WTC11 (cell line): ENCODE data around the gene RELCH. TPM values are rescaled to one million over a fixed set of nuclear protein-coding genes. Genes with fewer than 3 reads are reported as not detected.

Experiments used
- ATAC-seq: fragments of 200-7000 bp; cut with Tn5 transposase; 2 replicates; pipeline ENCODE4 v1.10.0; 2021; ENCODE audit warnings: mild to moderate bottlenecking, moderate library complexity
- CTCF ChIA-PET: fragments of 300-600 bp; sonication (Branson Sonifier 250); formaldehyde crosslinking; loops from one replicate; lab custom pipeline; 2021; ENCODE audit warnings: antibody characterized with exemption; lab: Charles Lee
- POLR2A ChIA-PET: fragments of 350-600 bp; sonication (Branson Sonifier 250); formaldehyde crosslinking; loops from one replicate; lab custom pipeline; 2021; ENCODE audit warnings: antibody characterized with exemption; lab: Charles Lee
- DNase-seq: peaks from one replicate; pipeline ENCODE4 v3.0.0; 2021; ENCODE audit warnings: low spot score
- H3K27ac Mint-ChIP-seq: 2 replicates; pipeline ENCODE4 v1.8.0; 2021; ENCODE audit warnings: mixed read lengths
- H3K27me3 Mint-ChIP-seq: 2 replicates; pipeline ENCODE4 v1.8.0; 2021; ENCODE audit warnings: low read depth, mild to moderate bottlenecking, moderate library complexity, mixed read lengths
- H3K36me3 Mint-ChIP-seq: 2 replicates; pipeline ENCODE4 v1.8.0; 2021; ENCODE audit warnings: mixed read lengths
- H3K4me1 Mint-ChIP-seq: 2 replicates; pipeline ENCODE4 v1.8.0; 2022; ENCODE audit warnings: mixed read lengths
- H3K4me3 Mint-ChIP-seq: 2 replicates; pipeline ENCODE4 v1.8.0; 2021; ENCODE audit warnings: mild to moderate bottlenecking, moderate library complexity, mixed read lengths
- H3K9me3 Mint-ChIP-seq: 2 replicates; pipeline ENCODE4 v1.8.0; 2021; ENCODE audit warnings: mixed read lengths
- AR ChIP-seq: fragments of 250-450 bp; sonication (Bioruptor Pico); IDR thresholded peaks from 2 replicates; pipeline ENCODE4 v1.9.0; 2021; ENCODE audit warnings: mild to moderate bottlenecking
- EMX1 ChIP-seq: fragments of 250-450 bp; sonication (Bioruptor Pico); IDR thresholded peaks from 2 replicates; pipeline ENCODE4 v1.8.0; 2021; ENCODE audit warnings: mild to moderate bottlenecking
- ESRRA ChIP-seq: sonication (generic); formaldehyde crosslinking; IDR thresholded peaks from 2 replicates; pipeline ENCODE4 v1.8.1; 2022; ENCODE audit warnings: mild to moderate bottlenecking, missing genetic modification reagents, borderline replicate concordance
- FOXJ3 ChIP-seq: sonication (generic); formaldehyde crosslinking; IDR thresholded peaks from 2 replicates; pipeline ENCODE4 v1.9.0; 2021; ENCODE audit warnings: missing genetic modification reagents, mild to moderate bottlenecking, borderline replicate concordance
- FOXK1 ChIP-seq: sonication (generic); formaldehyde crosslinking; IDR thresholded peaks from 2 replicates; pipeline ENCODE4 v1.8.0; 2022; ENCODE audit warnings: mild to moderate bottlenecking, moderate library complexity, missing genetic modification reagents
- GTF2I ChIP-seq: fragments of 250-450 bp; sonication (Bioruptor Pico); conservative IDR thresholded peaks from 2 replicates; pipeline ENCODE4 v1.4.0; 2021; ENCODE audit warnings: mild to moderate bottlenecking
- HMGXB4 ChIP-seq: sonication (generic); formaldehyde crosslinking; IDR thresholded peaks from 2 replicates; pipeline ENCODE4 v1.8.1; 2023; ENCODE audit warnings: mild to moderate bottlenecking, moderate library complexity, missing genetic modification reagents
- SOX15 ChIP-seq: fragments of 250-450 bp; sonication (Bioruptor Pico); IDR thresholded peaks from 2 replicates; pipeline ENCODE4 v1.9.0; 2021; ENCODE audit warnings: mild to moderate bottlenecking
- TP53 ChIP-seq: sonication (generic); formaldehyde crosslinking; IDR thresholded peaks from 2 replicates; pipeline ENCODE4 v1.8.1; 2023; ENCODE audit warnings: mild to moderate bottlenecking, missing genetic modification reagents
- USF1 ChIP-seq: sonication (generic); formaldehyde crosslinking; IDR thresholded peaks from 2 replicates; pipeline ENCODE4 v1.8.0; 2022; ENCODE audit warnings: mild to moderate bottlenecking, missing genetic modification reagents
- USF2 ChIP-seq: sonication (generic); formaldehyde crosslinking; IDR thresholded peaks from 2 replicates; pipeline ENCODE4 v1.8.1; 2023; ENCODE audit warnings: mild to moderate bottlenecking, missing genetic modification reagents, moderate library complexity
- ZBTB21 ChIP-seq: sonication (generic); formaldehyde crosslinking; IDR thresholded peaks from 2 replicates; pipeline ENCODE4 v1.8.1; 2023; ENCODE audit warnings: mild to moderate bottlenecking, missing genetic modification reagents, borderline replicate concordance
- ZNF232 ChIP-seq: sonication (generic); formaldehyde crosslinking; IDR thresholded peaks from 2 replicates; pipeline ENCODE4 v1.8.0; 2022; ENCODE audit warnings: mild to moderate bottlenecking, missing genetic modification reagents
- ZNF263 ChIP-seq: sonication (generic); formaldehyde crosslinking; IDR thresholded peaks from 2 replicates; pipeline ENCODE4 v1.8.1; 2022; ENCODE audit warnings: low read depth, mild to moderate bottlenecking, moderate library complexity, missing genetic modification reagents
- ZNF425 ChIP-seq: fragments of 250-450 bp; sonication (Bioruptor Pico); conservative IDR thresholded peaks from 2 replicates; pipeline ENCODE4 v1.9.0; 2021; ENCODE audit warnings: mild to moderate bottlenecking
- total RNA-seq: library from RNA; stranded (reverse); gene quantifications from 3 replicates; pipeline ENCODE4 v1.2.3, GENCODE V29; 2021

Gene RELCH
- total RNA-seq, 1 experiment from 2014 or later = 30.2 TPM

- Mint-ChIP-seq H3K27me3 (no peaks in the 10 kb centered on the region), H3K27ac (no peak overlapping the region), H3K4me3 (no peak overlapping the region), H3K36me3 (peaks cover 6% of the 10 kb centered on the region), H3K9me3 (no peaks in the 10 kb centered on the region), H3K4me1 (peaks cover 4% of the 10 kb centered on the region)
- CTCF ChIA-PET = interaction anchor here (0.6 kb wide), 1 partner anchor 167 kb away, joined by 3 read pairs; no protein-coding TSS in a partner anchor
- ATAC-seq (no peak), DNase-seq (no peak)
- POLR2A ChIA-PET = no interaction called here
- TF ChIP-seq AR (CRISPR knock-in tag) = no peak
- TF ChIP-seq FOXK1 (CRISPR knock-in tag) = no peak
- TF ChIP-seq ZNF232 (CRISPR knock-in tag) = no peak
- TF ChIP-seq ZNF425 (CRISPR knock-in tag) = no peak
- no peak for TF ChIP-seq ESRRA (CRISPR knock-in tag)
- no peak for TF ChIP-seq USF1 (CRISPR knock-in tag)
- no peak for TF ChIP-seq TP53
- no peak for TF ChIP-seq SOX15 (CRISPR knock-in tag)
- TF ChIP-seq GTF2I (CRISPR knock-in tag) = no peak
- TF ChIP-seq HMGXB4 (CRISPR knock-in tag) = no peak
- no peak for TF ChIP-seq EMX1 (CRISPR knock-in tag)
- TF ChIP-seq ZBTB21 = no peak
- no peak for TF ChIP-seq USF2 (CRISPR knock-in tag)
- TF ChIP-seq FOXJ3 (CRISPR knock-in tag) = no peak
- no peak for TF ChIP-seq ZNF263
Measured at GRCh38 chr18:62157843-62158242, 29.2 kb upstream of the RELCH start.

- CTCF ChIA-PET = no interaction called here
- Mint-ChIP-seq H3K27ac (no peak overlapping the region), H3K4me3 (no peak overlapping the region), H3K27me3 (no peaks in the 10 kb centered on the region; the same call in 1 of the 2 replicates), H3K4me1 (peaks cover 16% of the 10 kb centered on the region), H3K9me3 (peaks cover 17% of the 10 kb centered on the region), H3K36me3 (peaks cover 20% of the 10 kb centered on the region)
- ATAC-seq = no peak
- no peak for TF ChIP-seq EMX1 (CRISPR knock-in tag)
- POLR2A ChIA-PET = no interaction called here
- DNase-seq = no peak
Measured at GRCh38 chr18:62164310-62164709, 22.7 kb upstream of the RELCH start.
